Measurements from ENCODE around the gene SPATA46.

DNA sequence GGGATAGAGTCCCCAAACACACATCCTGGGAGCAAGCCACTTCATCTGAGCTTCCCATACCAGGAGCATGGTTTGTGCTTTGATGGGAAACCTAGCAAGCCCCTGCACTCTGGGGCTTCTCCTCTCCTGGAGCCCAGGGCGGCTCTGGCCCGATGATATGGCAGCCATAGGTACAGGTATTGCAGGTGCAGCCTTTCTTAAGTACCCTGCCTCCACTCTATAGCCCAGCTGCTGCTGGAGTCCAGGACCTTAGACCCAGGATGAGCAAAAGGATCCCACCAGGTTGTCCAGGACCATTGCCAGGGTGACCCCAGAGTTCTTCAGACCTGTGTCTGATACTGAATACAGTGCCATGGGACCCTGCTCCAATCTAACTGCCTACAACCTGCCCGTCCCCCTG is 9.0 kb upstream of the SPATA46 start:
- no peak for TF ChIP-seq POLR2A (IDR thresholded peaks at IDR 0.05)
- TF ChIP-seq, protein P1, sequence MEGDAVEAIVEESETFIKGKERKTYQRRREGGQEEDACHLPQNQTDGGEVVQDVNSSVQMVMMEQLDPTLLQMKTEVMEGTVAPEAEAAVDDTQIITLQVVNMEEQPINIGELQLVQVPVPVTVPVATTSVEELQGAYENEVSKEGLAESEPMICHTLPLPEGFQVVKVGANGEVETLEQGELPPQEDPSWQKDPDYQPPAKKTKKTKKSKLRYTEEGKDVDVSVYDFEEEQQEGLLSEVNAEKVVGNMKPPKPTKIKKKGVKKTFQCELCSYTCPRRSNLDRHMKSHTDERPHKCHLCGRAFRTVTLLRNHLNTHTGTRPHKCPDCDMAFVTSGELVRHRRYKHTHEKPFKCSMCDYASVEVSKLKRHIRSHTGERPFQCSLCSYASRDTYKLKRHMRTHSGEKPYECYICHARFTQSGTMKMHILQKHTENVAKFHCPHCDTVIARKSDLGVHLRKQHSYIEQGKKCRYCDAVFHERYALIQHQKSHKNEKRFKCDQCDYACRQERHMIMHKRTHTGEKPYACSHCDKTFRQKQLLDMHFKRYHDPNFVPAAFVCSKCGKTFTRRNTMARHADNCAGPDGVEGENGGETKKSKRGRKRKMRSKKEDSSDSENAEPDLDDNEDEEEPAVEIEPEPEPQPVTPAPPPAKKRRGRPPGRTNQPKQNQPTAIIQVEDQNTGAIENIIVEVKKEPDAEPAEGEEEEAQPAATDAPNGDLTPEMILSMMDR (IDR thresholded peaks at IDR 0.05): no peak
